ENCODE measurements around the gene RGS8.

RGS8 gene

DNA sequence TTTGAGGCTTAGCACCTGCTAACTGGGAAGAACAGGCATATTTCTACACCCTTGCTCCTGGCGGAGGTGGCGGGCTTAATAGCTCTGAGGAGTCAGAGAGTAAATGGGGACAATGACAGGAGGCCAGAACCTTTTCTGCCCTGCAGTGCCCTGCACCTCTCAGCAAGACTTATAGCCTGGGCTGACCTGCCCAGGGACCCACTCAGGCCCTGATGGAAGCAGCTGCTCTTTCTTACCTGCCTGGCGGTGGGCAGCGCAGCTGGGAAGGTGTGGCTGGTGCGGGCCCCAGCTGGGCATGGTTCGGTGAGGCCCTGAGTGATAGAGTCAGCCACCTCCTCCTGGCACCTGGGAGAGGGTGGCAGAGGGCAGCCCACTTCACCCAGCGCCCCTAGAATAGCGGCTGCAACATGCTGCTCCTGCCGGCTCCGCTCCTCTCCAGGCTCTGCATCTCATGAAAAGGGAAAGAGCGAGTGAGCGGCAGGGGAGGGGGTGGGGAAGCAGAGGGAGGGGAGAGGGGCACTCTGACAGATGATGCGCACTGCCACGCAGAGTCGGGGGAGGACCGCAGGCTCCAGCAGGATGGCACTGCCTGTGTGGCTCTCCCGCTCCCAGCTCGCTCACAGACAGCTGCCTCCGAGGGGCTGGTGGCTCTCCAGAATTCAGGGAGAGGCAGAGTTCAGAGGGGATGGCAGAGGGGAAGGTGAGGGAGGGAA lies at the start of gene RGS8:
Gene RGS8 (minus strand): TSS at position 472 of the 713 bp plus-strand sequence. CDS start 14,938 bp downstream, outside the sequence.
- DNase-seq, result no peak

DNA sequence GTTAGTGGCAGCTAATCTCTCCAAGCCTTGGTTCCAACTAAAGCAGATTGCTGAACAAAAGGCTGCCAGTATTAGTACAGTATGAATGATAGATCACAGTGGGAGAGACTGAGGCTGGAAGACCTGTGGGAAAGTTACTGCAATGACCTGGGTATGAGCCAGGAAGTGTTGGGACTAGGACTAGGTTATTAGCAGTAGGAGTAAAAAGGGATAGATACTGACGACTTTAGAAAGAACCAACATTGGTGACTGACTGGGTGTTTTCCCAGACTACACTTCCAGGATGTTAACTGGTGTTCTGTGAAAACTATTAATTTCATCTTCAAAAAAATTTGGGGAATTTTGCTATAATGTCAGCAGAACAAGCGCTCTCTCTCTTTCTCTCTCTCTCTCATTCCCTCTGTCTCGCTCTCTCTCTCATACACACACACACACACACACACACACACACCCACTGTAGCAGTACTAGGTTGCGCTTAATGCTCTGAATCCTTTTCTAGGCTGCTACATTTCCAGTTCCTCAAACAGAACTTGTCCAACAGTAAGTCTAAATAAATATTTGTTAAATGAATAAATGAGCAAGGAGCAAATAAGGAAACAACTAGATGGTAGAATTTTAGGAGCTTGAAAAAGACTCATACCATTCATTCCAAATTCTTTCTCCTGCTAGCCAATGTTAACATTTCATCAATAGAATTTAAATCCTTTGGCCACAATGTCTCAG lies 47.6 kb upstream of the RGS8 start:
- no peak for DNase-seq

- DNase-seq, result no peak
Observed at GRCh38 chr1:182726912-182727311, 42.5 kb upstream of the RGS8 start.

- no peak for DNase-seq
Observed at GRCh38 chr1:182725259-182726255, 41.2 kb upstream of the RGS8 start.

DNA sequence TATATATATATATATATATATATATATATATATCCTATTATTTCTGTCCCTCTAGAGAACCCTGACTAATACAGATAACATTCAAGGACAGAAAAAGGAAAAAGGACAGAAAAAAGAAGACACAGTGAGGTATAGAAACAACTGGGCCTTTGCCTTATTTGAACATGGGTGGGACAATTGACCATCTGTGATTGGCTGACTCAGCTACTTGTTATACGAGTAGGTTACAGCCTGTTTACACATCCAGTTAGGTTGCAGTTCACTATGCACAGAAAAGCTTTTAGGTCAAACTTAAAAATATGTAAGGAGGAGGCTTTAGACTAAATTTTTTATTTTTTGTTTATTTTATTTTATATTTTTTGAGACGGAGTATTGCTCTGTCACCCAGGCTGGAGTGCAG lies 39.8 kb upstream of the RGS8 start:
- DNase-seq, result no peak

DNA sequence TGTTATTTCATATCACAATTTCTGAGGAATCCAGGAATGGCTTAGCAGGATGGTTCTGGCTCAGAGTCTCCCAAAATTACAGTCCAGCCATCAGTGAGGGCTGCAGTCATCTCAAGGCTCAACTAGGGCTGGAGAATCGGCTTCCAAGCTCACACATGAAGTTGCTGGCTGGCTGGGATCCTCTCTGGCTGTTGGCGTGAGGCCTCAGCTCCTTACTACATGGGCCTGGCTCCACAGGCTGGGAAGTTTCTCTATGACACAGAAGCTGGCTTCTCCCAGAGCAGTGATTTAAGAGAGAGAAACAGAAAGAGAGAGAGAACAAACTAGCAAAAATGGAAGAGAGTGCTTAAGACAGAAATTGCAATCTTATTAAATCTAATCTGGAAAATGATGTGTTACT lies 38.8 kb upstream of the RGS8 start:
- DNase-seq, result no peak

- DNase-seq, result no peak
Observed at GRCh38 chr1:182721525-182721924, 37.1 kb upstream of the RGS8 start.

DNA sequence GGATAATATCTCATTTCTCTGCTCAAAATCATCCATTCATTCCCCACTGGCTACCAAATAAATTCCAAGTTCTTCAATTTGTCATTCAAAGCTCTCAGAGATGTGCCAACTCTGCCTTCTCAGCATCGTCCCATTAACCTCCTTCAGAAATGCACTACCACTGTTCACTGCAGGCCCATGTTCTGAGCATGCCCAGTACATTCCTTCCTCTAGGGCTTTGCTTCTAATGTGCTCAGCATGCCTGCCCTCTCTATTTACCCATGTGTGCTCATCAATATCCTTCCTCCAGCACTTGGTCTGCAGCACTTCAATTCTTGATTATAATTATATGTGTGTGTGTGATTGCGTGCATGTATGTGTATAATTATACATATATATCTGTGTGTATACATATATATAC lies 36.1 kb upstream of the RGS8 start:
- no peak for DNase-seq

DNA sequence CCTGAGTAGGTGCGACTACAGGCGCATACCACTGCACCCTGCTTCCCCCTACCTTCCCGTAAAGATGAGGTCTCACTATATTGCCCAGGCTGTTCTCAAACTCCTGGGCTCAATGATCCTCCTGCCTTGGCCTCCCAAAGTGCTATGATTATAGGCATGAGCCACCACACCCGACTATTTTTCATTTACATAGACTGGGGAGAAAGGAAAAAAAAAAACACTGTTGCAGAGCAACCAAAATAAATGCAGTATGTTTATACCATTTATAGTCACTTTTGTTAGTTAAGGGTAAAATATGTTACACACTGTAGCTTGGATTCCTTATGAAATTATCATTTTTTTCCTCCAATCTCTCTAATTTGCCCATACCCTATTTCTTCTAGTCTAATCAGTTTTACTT lies 35.2 kb upstream of the RGS8 start:
- no peak for DNase-seq

GRCh38 chr1:182718311-182718710 lies 33.9 kb upstream of the RGS8 start:
- DNase-seq, result no peak

DNA sequence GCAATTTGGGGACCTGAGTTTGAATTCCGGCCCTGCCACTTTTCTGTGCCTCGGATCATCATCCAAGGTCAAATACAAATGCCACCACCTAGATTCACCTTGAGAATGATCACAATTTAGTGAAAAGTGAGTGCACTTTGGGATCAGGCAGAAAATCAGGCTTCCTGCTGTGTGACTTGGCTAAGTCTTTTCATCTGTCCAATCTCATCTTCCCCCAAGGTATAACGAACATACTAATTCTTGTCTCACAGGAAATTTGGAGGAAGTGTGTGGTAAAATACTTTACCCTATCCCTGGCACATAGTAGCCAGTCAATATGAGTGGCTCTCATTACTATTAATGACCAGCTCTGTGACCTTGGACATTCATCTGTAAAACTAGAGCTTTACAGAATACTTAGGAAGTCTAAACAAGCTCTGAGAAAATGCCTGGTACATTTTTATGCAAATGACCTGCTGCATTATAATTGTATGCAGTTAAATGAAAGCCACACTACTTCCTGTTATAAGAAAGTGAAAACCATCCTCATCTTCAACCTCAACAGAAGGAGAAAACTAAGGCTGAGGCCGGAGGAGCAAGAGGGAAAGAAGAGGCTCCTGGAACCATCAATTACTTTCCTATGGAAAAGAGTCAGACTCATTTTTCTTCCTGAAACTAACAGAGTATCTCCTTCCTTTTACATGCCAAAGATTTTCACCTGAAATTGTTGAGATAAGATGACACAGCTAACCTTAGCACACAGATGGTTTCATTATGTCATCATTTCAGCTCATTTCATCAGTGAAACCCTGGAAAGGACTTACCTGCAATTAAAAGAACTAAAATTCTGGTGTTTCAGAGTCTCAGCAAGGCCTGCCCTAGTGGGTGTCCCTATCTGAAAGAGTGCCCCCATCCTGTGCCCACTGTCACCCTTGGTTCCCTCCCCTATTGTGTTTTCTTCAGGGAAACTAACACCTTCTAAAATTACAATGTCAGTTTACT lies 32.6 kb upstream of the RGS8 start:
- DNase-seq, result no peak

GRCh38 chr1:182715531-182715930 lies 31.1 kb upstream of the RGS8 start:
- DNase-seq, result no peak

GRCh38 chr1:182714546-182714945 lies 30.2 kb upstream of the RGS8 start:
- no peak for DNase-seq

GRCh38 chr1:182713939-182714338 lies 29.6 kb upstream of the RGS8 start:
- no peak for DNase-seq

GRCh38 chr1:182713492-182713891 lies 29.1 kb upstream of the RGS8 start:
- no peak for DNase-seq

DNA sequence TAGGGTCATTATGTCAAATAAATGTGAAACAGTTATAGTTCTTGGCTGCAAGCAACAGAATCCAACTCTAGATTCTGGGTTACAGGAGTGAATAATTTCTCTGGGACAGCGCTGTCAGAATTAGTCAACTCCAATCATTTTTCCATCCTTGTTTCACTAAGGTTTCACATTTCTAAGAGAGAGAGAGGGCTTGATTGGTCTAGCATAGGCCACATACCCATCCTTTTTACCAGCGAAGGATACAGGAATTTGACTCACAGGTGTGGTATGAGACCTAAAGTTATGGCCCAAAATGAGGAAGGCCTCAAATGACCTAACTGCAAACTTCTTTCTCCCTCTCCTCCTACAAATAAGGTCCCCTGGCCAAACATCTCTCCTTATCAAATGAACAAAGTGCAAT lies 25.5 kb upstream of the RGS8 start:
- no peak for DNase-seq

GRCh38 chr1:182709225-182709764 lies 24.9 kb upstream of the RGS8 start:
- no peak for DNase-seq

- no peak for DNase-seq
Observed at GRCh38 chr1:182707122-182707521, 22.7 kb upstream of the RGS8 start.

GRCh38 chr1:182704677-182705076 lies 20.3 kb upstream of the RGS8 start:
- no peak for DNase-seq

GRCh38 chr1:182703539-182703938 lies 19.2 kb upstream of the RGS8 start:
- DNase-seq, result no peak

- no peak for DNase-seq
Observed at GRCh38 chr1:182702826-182703524, 18.6 kb upstream of the RGS8 start.

Measured in activated effector memory CD4-positive, alpha-beta T cell treated with Interleukin-2 at 50 U/mL for 16 hours (primary cell).